Calu3 (cell line): ENCODE data around the gene PIP4K2C. TPM values are rescaled to one million over a fixed set of nuclear protein-coding genes. Genes with fewer than 3 reads are reported as not detected.

Experiments used
- BruUV-seq: library from RNA; stranded (reverse); fragments of 400-500 nt; replicated peaks from 2 replicates; lab custom pipeline; 2021; lab: Mats Ljungman, UMichigan
- CTCF ChIA-PET: fragments of 300-600 bp; sonication (Branson Sonifier 250); formaldehyde crosslinking; loops from one replicate; lab custom pipeline; 2022; ENCODE audit warnings: antibody characterized with exemption; lab: Charles Lee
- DNase-seq: peaks from one replicate; pipeline ENCODE4 v3.0.0; 2022
- H3K27ac Mint-ChIP-seq: one replicate; pipeline ENCODE4 v1.8.0; 2022; ENCODE audit warnings: mixed read lengths; ENCODE audit not compliant: unreplicated experiment
- H3K27me3 Mint-ChIP-seq: one replicate; pipeline ENCODE4 v1.8.0; 2022; ENCODE audit warnings: mixed read lengths; ENCODE audit not compliant: unreplicated experiment
- H3K36me3 Mint-ChIP-seq: one replicate; pipeline ENCODE4 v1.8.0; 2022; ENCODE audit warnings: mild to moderate bottlenecking, moderate library complexity, mixed read lengths; ENCODE audit not compliant: insufficient read depth, unreplicated experiment
- H3K4me1 Mint-ChIP-seq: one replicate; pipeline ENCODE4 v1.8.0; 2022; ENCODE audit warnings: mild to moderate bottlenecking, low read depth, mixed read lengths; ENCODE audit not compliant: unreplicated experiment
- H3K4me3 Mint-ChIP-seq: one replicate; pipeline ENCODE4 v1.8.0; 2022; ENCODE audit warnings: mild to moderate bottlenecking, low read depth, moderate library complexity, mixed read lengths; ENCODE audit not compliant: unreplicated experiment
- H3K9me3 Mint-ChIP-seq: one replicate; pipeline ENCODE4 v1.8.0; 2022; ENCODE audit warnings: low read depth, mixed read lengths; ENCODE audit not compliant: unreplicated experiment
- CTCF ChIP-seq: fragments of 200-600 bp; IDR thresholded peaks from one replicate; pipeline ENCODE4 v1.8.0; 2022; ENCODE audit warnings: antibody characterized with exemption; ENCODE audit not compliant: unreplicated experiment
- intact Hi-C: fragments of 100-400 bp; cut with micrococcal nuclease; formaldehyde crosslinking; loops from one replicate; pipeline ENCODE4 v1.10.0; 2022; ENCODE audit not compliant: unreplicated experiment
- total RNA-seq: library from RNA; stranded (reverse); gene quantifications from 2 replicates; pipeline ENCODE4 v1.2.3, GENCODE V29; 2022

Gene PIP4K2C
- total RNA-seq, 1 experiment from 2014 or later, result 66.3 TPM

GRCh38 chr12:57621497-57622292 is 30.7 kb downstream of the PIP4K2C start:
- H3K36me3 Mint-ChIP-seq, result no peaks in the 10 kb centered on the region
- no peaks in the 10 kb centered on the region for H3K9me3 Mint-ChIP-seq
- peak; percentile 76 for DNase-seq
- TF ChIP-seq CTCF, result peak; percentile 96
- H3K27me3 Mint-ChIP-seq, result peaks cover 100% of the 10 kb centered on the region
- peak overlapping the region; percentile 67 for H3K4me3 Mint-ChIP-seq
- intact Hi-C loops, result loop anchor here (1.0 to 10.0 kb wide), 2 partner anchors 38 to 167 kb away; partner anchors contain the start of genes GLI1 and INHBE
- BruUV-seq, result no TSS peak
- H3K4me1 Mint-ChIP-seq, result peaks cover 15% of the 10 kb centered on the region
- CTCF ChIA-PET, result interaction anchor here (0.6 to 2.7 kb wide), 4 partner anchors 28 to 1326 kb away, joined by 3 to 16 read pairs (median 5); no protein-coding TSS in a partner anchor
- H3K27ac Mint-ChIP-seq, result no peak overlapping the region

- H3K36me3 Mint-ChIP-seq, result no peaks in the 10 kb centered on the region
- DNase-seq, result no peak
- H3K4me1 Mint-ChIP-seq, result peaks cover 15% of the 10 kb centered on the region
- no peak for TF ChIP-seq CTCF
- H3K27me3 Mint-ChIP-seq, result peaks cover 99% of the 10 kb centered on the region
- H3K4me3 Mint-ChIP-seq, result peak overlapping the region; percentile 67
- no peak overlapping the region for H3K27ac Mint-ChIP-seq
- CTCF ChIA-PET, result interaction anchor here (0.7 to 1.4 kb wide), 2 partner anchors 31 to 39 kb away, joined by 6 to 7 read pairs; partner anchors contain the start of gene PIP4K2C
- BruUV-seq, result no TSS peak
- intact Hi-C loops, result loop anchor here (10.0 kb wide), 1 partner anchor 168 kb away; the partner anchor contains the start of genes GLI1 and INHBE
- H3K9me3 Mint-ChIP-seq, result no peaks in the 10 kb centered on the region
Observed at GRCh38 chr12:57622293-57623245, 31.6 kb downstream of the PIP4K2C start.

GRCh38 chr12:57623385-57623784 is 32.4 kb downstream of the PIP4K2C start:
- CTCF ChIA-PET, result interaction anchor here (1.4 kb wide), 1 partner anchor 40 kb away, joined by 6 read pairs; no protein-coding TSS in a partner anchor
- no peak for TF ChIP-seq CTCF
- no peak for DNase-seq
- no peaks in the 10 kb centered on the region for H3K9me3 Mint-ChIP-seq
- no TSS peak for BruUV-seq
- H3K4me1 Mint-ChIP-seq, result peaks cover 15% of the 10 kb centered on the region
- H3K27ac Mint-ChIP-seq, result no peak overlapping the region
- intact Hi-C loops, result loop anchor here (10.0 kb wide), 1 partner anchor 169 kb away; the partner anchor contains the start of genes GLI1 and INHBE
- peaks cover 91% of the 10 kb centered on the region for H3K27me3 Mint-ChIP-seq
- no peaks in the 10 kb centered on the region for H3K36me3 Mint-ChIP-seq
- H3K4me3 Mint-ChIP-seq, result no peak overlapping the region

- no peak overlapping the region for H3K4me3 Mint-ChIP-seq
- BruUV-seq, result no TSS peak
- TF ChIP-seq CTCF, result no peak
- no peak for DNase-seq
- peaks cover 15% of the 10 kb centered on the region for H3K4me1 Mint-ChIP-seq
- no peak overlapping the region for H3K27ac Mint-ChIP-seq
- no peaks in the 10 kb centered on the region for H3K36me3 Mint-ChIP-seq
- H3K9me3 Mint-ChIP-seq, result no peaks in the 10 kb centered on the region
- intact Hi-C loops, result loop anchor here (10.0 kb wide), 1 partner anchor 169 kb away; the partner anchor contains the start of genes GLI1 and INHBE
- CTCF ChIA-PET, result no interaction called here
- H3K27me3 Mint-ChIP-seq, result peaks cover 86% of the 10 kb centered on the region
Observed at GRCh38 chr12:57623811-57624390, 32.9 kb downstream of the PIP4K2C start.
